Activated CD4-positive, alpha-beta T cell treated with anti-CD3 and anti-CD28 coated beads, Interleukin-2, amount 50 U/mL, for 48 hours (primary cell): ENCODE data around the gene EFEMP2.

Source experiments
- DNase-seq, 2 experiments: peaks; one replicate each; pipeline ENCODE4 v3.0.0-alpha.2; 2020

The EFEMP2 gene

DNA sequence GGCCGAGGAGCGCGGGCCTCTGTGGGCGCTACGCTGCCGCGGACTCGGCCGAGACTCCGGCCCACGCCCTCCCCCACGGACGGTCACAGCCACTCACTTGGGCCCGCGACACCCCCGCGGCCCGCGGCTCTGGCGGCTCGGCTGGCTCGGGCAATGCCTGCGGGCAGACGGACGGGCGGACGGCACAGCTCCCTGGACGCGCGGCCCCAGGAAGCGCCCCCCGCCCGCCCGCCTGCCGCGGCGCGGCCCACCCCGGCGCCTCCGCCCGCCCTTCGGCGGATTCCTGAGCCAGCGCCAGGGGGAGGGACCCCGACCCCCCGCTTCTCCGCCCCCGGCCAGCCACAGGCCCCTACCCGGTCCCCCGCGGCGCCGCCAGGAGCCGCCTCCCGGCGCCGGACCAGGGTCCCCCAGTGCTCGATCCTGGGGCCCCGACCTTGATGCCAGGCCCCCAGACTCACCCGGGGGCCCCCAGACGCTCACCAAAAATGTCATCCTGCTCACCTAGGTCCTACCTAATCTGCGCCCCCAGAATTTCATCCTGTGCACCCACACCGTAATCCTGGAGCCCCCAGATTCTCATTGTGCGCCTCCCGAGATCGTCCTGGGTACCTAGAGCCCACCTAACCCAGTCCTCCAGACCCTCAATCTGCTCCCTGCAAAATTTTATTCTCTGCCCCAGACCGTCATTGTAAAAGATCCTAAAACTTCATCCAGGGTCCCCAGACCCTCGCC lies at the start of gene EFEMP2:
Gene EFEMP2, minus strand, starts transcription at position 215 of the 732 bp plus-strand sequence. CDS start 446 bp downstream, outside the sequence.
- no peak for DNase-seq

DNA sequence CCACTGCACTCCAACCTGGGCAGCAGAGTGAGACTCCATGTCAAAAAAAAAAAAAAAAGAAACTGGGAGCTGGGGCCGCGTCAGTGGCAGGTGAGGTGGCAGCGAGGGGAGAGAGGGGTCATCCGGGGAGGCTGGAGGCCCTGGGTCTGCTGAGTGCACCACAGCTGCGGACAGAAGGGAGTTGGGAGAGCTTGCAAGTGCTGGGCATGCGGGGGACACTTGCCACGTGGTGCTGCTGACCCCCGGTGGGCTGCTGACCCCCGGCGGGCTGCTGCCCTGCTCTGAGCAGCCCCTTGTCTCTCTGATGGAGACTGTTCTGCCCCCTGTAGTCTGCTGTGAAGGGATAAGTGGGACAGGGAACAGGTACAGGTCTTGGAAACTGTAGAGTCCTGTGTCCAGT lies 49.3 kb upstream of the EFEMP2 start:
- DNase-seq, result no peak

DNA sequence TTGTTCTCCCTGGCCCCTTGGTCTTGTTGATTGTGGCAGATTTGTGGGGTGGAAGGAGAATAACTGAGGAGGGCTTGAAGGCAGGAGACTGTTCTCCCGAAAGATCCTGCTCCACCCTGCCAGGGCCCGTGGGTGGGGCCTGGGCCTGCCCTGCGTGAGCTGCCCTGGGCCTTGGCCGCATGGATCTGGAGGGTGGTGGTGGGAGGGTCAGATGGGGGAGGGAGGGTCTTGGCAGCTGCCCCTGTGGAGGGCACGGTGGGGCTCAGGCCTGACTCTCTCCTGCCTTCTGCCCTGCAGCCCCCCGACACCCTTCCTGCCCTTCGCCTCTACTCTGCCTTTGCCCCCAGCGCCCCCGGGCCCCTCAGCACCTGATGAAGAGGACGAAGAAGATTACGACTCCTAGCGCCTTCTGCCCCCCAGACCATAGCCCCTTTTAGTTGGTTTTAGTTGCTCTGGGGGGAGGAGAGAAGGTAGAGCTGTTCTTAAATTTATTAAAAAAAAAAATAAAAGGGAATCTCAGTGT lies 48.5 kb upstream of the EFEMP2 start:
- DNase-seq, result no peak

DNA sequence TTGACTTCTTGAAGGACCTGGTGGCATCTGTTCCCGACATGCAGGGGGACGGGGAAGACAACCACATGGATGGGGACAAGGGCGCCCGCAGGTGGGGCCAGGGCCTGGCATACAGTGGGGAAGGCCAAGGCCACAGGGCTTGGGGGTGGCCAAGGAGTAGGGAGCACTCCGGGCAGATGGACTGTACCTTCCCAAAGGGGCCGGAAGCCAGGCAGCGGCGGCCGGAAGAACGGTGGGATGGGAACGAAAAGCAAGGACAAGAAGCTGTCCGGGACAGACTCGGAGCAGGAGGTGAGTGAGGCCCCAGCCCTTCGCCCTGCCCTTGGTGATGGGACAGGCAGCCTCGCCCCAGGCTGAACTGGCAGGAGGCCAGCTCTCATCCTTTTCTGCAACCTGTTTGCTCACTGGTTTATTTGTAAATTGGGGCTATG lies 47.8 kb upstream of the EFEMP2 start:
- DNase-seq, result no peak

DNA sequence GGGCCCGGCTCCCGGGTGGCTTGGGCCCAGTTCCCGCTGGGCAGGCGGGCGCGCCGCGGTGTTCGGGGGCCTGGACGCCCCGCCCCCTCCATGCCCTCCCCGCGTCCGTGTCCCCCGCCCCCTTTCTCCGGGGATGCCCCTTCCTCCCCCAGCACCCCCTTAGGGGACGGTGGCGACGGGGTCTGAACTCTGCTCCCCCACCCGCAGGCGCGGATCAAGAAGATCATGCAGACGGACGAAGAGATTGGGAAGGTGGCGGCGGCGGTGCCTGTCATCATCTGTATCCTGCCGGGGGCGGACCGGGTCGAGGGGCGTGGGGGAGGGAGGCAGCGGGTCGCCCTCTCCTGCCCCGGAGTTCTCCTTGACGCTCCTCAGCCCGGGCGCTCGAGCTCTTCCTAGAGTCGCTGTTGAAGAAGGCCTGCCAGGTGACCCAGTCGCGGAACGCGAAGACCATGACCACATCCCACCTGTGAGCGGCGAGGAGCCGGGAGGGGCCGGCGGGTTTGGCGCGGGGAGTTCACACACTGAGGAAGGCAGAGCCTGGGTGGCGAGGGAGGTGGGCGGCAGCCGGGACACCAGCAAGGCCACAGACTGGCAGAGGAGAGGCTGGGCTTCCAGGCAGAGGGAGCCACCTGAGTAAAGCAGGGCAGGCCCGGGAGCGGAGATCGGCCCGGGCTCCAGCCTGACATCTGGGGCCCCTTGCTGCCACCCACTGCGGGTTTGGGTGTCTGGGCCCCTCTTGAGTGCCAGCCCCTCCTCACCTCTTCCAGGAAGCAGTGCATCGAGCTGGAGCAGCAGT lies 47.2 kb upstream of the EFEMP2 start:
- DNase-seq, result peak; percentile 66 to 68

DNA sequence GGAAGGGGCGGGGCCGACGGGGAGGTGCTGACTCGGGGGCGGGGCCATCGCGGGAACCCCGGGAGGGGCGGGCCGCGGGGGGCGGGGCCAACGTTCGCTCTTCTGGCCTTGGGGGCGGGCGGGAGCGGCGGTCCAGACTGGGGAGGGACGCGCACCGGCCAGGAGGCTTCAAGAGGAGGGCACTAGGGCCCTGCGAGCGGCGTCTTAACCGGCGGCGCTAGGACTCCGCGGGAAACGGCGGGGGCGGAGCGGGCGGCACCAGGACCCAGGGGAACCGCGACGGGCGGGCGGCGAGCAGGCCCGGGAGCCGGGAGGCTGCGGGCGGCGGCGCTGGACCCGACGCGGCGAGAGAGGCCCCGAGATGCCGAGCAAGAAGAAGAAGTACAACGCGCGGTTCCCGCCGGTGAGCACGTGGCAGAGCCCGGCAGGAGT lies 46.6 kb upstream of the EFEMP2 start, which contains the start of gene DRAP1:
Gene DRAP1, plus strand, starts transcription at position 286 of the 432 bp plus-strand sequence. Its CDS starts 76 bp downstream, at position 362.
- peak; percentile 98 to 99 for DNase-seq

DNA sequence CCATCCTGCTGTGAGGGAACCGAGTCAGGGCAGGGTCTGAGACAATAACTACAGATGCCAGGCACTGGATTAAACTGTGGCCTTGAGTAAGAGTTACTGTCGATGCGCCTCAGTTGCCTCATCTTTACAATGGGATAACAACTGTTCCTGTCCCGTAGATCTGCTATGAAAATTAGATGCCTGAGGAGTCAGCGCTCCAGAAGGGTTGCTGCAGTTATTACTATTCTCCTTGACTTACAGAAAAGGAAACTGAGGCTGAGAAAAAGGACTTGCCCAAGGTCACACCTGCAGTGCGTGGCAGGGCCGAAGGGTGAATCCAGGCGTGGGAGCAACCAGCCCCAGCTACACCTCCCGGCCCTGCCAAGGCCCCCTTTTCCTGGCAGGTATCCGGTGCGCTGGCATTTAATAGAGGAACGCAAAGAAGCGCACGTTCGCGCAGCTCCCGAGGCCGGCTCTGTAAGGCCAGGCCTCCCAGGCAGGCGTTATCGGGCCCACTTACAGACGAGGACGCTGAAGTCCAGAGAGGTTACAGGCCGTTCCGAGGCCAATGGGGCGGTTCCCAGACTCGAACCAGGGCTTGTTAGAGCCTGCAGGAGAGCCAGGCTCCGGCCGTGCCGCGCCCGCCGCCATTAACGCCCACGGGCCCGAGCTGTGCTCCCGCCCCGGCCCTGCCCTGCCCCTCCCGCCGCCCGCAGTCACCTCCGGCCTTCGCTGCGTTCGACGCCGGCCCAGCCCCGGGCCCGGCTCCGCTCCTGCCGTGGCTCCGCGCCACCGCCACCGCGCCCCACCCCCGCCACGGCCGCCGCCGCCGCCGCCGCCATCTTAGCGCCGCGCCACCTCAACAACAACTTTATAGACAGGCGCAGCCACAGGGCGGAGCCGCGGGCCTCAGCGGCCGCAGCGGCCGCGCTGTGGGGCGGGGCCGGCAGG lies 45.9 kb upstream of the EFEMP2 start, which contains the start of gene C11orf68:
Gene C11orf68, minus strand, starts transcription at position 852 of the 930 bp plus-strand sequence. Its CDS starts 31 bp downstream, at position 821.
- no peak for DNase-seq

DNA sequence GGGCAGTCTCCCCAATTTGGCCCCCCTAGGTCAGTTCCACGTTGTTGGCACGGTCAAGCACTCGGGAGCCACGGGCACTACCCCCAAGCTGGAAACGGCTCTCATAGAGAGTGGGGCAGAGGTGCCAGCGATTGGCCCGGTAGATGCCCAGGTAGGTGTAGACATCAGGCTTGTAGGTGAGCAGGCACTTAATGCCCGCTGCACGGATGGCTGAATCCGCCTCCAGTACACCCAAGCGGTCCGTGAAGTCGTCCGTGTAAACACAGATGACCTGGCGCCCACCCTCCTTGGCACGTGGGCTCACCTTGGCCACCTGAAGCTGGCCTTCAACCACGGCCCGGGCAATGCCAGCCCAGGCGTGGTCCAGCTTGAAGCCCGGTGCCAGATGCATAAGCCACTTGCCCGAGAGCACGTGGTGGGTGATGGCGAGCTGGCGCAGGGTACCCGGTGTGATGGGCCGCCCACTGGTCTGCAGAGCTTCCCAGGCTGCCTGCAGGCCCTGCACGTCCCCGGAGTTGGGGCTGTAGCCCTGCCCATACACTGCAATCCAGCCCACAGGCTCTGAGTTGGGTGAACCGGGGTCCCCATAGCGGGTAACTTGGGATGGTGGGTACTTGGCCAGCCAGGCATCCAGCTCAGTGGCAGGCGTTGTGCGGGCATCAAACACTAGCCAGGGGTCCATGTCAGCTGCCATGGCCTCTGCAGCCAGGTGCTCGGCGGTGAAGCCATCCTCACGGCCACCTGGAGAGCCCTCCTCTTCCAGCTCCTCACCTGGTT lies 45.0 kb upstream of the EFEMP2 start:
- no peak for DNase-seq

DNA sequence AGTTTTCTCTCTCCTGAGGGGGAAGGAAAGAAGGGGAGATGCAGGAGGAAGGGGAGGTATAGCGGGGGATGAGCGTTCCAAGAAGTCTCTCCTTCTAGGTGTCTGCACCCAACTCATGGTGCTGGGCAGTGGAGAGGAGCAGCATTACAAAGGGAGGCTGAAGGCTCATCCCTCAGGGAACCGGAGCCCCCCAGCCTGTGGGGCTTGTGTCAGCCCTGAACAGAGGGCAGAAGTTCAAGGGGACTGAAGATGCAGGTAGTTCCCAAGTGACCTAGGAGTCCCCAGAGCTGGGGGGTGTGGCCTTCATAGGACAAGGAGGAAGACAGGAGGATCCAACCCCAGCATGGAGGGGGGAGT lies 44.5 kb upstream of the EFEMP2 start:
- DNase-seq, result no peak

DNA sequence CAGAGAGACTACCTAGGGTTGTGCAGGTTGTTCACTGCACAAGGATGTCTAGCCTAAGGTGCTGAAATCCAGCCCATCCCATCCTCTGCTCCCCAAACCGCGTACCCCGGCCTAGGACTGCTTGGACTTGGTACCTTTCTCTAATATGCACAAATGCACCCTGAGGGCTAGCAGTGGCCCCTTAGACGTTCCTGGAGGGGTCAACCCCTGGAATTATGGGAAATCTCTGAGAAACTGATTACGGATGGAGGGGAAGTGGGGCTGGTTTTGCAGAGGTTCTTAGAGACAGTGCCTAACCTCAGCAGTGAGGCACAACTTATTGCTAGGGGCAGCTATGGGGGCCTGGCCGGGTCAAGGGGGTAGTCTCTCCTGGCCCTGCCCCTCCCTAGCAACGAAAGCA lies 43.8 kb upstream of the EFEMP2 start:
- DNase-seq, result no peak

DNA sequence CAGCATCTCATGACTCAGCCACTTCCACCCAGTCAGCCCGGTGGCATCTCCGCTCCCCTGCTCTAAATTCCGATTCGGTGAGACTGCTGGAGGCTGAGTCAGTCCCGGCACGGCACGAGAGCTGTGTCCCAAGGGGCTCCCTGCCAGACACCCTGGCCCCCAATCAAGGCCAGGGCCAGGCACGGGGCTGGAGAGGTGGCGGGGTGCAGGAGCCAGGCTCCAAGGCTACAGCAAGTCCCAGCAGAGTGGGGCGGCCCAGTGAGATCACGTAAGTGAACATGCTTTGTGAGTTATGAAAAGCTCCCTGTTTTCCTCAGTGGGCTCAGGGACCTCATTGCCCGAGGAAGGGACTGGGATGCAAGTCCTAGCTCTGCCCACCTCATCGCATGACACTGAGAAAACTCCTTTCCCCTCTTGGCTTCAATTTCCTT lies 43.2 kb upstream of the EFEMP2 start:
- no peak for DNase-seq

DNA sequence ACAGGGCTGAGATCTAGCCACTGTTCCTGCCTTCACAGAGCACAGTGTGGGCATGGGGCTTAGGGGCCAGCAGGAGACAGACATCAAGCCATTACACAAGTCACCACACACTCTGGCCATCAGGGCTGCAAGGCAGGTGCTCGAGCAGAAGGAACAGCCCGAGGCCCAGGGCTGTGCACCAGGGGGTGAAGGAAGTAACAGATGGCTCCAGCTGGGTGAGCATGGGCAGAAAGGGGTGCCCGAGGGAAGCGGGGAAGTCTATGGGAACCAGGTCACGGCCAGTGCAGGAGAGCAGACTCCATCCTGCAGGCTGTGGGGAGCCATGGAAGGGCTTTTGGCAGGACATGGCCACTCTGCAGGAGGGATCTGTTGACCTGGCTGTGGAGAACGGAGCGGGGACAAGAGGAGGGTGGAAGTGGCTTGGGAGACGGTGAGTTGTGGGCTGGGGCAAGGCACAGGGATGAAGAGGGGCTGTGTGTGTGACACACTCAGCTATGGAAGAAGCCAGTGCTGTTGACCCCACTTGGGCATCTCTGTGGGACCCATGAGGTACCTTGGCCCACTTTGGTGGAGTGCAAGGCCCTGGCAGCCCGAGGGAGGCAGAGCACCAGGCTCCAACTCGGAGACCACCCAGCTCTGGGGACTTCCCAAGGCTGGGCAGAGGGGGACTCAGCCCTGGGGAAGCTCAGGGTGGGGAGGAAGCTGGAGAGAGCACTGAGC lies 42.7 kb upstream of the EFEMP2 start:
- DNase-seq, result no peak

DNA sequence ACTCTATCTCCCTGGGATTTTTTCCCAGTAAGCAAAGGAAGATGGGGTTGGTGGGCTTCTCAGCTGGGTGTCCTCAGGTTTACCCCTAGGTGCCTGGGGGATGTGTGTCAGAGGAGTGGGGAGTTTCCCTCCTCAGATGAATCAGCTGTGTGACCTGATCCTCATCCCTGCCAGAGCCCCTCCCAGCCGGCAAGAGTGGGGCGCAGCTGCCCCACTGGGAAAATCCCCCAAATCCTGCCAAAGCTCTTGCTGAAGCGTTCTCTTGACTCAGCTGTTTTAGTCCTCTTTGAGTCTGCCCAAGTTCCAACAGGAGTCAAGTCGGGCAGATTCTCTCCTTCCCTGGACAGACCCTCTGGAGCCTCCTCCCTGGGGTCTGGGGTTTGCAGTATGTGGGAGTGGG lies 40.2 kb upstream of the EFEMP2 start:
- no peak for DNase-seq

DNA sequence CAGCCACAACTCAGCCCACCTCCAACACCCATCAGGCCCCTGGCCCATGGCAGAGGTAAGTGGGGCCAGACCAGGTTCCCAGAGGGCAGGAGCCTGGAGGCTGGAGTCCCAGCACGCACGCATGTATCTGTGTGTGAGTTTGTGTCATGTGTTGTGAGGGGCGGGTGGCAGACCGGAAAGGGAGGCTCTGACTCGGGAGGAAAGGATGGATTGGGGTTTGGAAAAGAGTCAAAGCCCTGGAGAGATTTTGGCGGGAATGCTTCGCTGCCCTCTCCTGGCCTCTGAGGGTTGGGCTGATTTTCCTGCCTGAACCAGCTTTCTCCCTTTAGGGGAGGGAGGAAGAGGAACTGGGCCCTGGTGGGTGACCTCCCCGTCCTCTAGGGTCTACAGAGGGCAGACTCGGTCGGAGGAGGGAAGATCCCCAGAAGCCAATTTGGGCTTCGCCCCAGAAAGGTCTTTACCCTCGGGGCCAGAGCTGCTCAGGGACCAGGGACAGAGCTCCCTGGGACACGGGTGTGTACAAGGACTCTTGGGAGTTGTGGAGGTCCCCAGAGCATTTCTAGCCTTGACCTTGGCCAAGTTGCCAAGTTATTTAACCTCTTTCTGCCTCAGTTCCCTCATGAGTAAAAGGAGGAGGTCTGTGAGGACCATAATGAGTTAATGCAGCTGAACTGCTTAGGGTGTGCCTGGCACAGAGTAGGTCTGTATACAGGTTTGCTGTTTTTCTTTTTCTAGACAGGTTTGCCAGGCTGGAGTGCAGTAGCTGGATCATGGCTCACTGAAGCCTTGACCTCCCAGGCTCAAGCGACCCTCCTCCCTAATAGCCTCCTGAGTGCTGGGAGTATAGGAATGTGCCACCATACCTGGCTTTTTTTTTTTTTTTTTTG lies 39.3 kb upstream of the EFEMP2 start:
- no peak for DNase-seq

DNA sequence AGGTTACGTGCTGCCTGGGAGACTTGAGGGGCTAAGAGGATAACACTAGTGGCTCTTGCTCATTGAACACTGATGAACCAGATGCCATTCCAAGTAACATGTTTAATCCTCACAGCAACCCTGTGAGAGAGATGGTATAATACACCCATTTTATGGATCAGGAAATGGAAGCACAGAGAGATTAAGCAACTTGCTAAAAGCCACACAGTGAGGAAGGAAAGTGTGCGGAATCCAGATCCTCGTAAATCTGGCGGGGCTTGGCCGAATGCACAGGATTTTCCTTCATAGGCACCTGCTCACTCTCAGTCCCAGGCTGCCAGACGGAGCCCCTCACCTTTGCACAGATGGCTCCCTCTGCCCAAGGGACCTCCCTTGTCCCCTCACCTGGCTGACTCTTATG lies 35.3 kb upstream of the EFEMP2 start:
- DNase-seq, result no peak

DNA sequence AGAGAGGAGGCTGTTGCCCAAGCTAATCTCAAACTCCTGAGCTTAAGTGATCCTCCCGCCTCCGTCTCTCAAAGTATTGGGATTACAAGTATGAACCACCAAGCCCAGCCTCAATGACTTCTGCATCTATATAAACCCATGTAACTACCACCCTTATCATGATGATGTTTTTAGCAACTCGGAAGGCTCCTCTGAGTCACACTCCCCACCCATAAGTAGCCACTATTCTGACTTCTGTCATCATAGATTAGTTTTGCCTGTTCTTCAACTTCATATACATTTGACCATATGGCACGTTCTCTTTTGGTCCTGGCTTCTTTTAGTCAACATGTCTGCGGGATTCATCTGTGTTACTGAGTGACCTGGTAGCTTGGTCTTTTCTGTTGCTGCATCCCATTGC lies 34.0 kb upstream of the EFEMP2 start:
- no peak for DNase-seq

DNA sequence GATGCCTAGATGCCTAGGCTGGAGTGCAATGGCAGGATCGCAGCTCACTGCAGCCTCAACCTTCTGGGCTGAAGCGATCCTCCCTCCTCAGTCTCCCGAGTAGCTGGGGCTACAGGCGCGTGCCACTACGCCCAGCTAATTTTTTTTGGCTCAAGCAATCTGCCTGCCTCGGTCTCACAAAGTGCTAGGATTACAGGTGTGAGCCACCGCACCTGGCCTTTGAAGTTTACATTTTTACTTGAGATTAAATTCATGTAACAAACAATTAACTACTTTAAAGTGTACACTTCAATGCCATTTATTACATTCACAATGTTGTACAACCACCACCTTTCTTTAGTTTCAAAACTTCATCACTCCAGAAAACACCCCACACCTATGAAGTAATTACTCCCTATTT lies 31.1 kb upstream of the EFEMP2 start:
- no peak for DNase-seq

DNA sequence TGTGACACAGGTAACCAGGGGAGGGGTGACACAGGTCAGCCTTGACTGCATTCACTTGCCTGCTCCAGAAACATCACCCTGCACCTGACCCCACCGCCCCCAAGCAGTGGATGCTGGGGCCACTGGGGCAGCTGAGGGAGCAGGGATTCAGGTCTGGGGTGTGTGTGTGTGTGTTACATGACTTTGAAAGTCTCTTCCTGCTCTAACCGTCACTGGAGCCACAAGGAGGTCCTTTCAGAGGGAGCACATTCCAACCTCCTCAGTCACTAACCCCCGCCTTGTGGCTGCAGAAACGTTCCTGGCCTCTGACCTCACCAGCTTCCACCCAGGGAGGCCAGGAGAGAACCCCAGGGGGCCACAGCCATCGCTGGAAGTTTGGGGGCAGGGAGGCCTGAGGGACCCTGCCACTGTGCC lies 30.5 kb upstream of the EFEMP2 start:
- no peak for DNase-seq

DNA sequence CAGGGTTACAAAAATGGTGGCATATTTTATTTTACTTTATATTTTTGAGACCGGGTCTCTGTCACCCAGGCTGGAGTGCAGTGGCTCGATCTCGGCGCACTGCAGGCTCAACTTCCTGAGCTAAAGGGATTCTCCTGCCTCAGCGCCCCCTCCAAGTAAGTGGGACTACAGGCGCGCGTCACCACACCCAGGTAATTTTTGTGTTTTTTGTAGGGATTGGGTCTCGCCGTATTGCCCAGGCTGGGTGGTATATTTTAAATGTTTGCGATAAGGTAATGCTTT lies 28.2 kb upstream of the EFEMP2 start:
- no peak for DNase-seq
